ENCODE measurements around the gene KANK4.

KANK4 gene

GRCh38 chr1:62325681-62326080 is 6.4 kb upstream of the KANK4 start:
- H3K27ac Mint-ChIP-seq = no peak overlapping the region
- H3K9me3 Mint-ChIP-seq = no peaks in the 10 kb centered on the region
- H3K4me3 Mint-ChIP-seq = no peak overlapping the region
- peaks cover 9% of the 10 kb centered on the region for H3K27me3 Mint-ChIP-seq
- no peaks in the 10 kb centered on the region for H3K36me3 Mint-ChIP-seq (ENCODE audit: low read depth)
- peaks cover 5% of the 10 kb centered on the region for H3K4me1 Mint-ChIP-seq (ENCODE audit: low read depth)
- intact Hi-C loops (cut with micrococcal nuclease) = no loop called here

- H3K27ac Mint-ChIP-seq = no peak overlapping the region
- no peak overlapping the region for H3K4me3 Mint-ChIP-seq
- H3K4me1 Mint-ChIP-seq (ENCODE audit: low read depth) = peaks cover 5% of the 10 kb centered on the region
- H3K9me3 Mint-ChIP-seq = no peaks in the 10 kb centered on the region
- peaks cover 15% of the 10 kb centered on the region for H3K27me3 Mint-ChIP-seq
- H3K36me3 Mint-ChIP-seq (ENCODE audit: low read depth) = no peaks in the 10 kb centered on the region
- intact Hi-C loops (cut with micrococcal nuclease) = no loop called here
Measured at GRCh38 chr1:62325081-62325480, 5.8 kb upstream of the KANK4 start.

- intact Hi-C loops (cut with micrococcal nuclease) = no loop called here
- Mint-ChIP-seq H3K36me3 (ENCODE audit: low read depth) (no peaks in the 10 kb centered on the region), H3K9me3 (no peaks in the 10 kb centered on the region), H3K27me3 (peaks cover 42% of the 10 kb centered on the region), H3K4me1 (ENCODE audit: low read depth) (peaks cover 5% of the 10 kb centered on the region), H3K27ac (no peak overlapping the region), H3K4me3 (no peak overlapping the region)
Measured at GRCh38 chr1:62321446-62321845, 2.2 kb upstream of the KANK4 start.

- no peak overlapping the region for H3K4me3 Mint-ChIP-seq
- peaks cover 42% of the 10 kb centered on the region for H3K27me3 Mint-ChIP-seq
Measured at GRCh38 chr1:62318320-62318755, 896 bp downstream of the KANK4 start.

GRCh38 chr1:62317021-62317768 is 2.0 kb downstream of the KANK4 start:
- intact Hi-C loops (cut with micrococcal nuclease) = no loop called here
- Mint-ChIP-seq H3K27ac (no peak overlapping the region), H3K27me3 (peaks cover 42% of the 10 kb centered on the region)

More at GRCh38 chr1:62318320-62318755, 896 bp downstream of the KANK4 start:
- Mint-ChIP-seq H3K27ac (no peak overlapping the region), H3K4me1 (ENCODE audit: low read depth) (peaks cover 5% of the 10 kb centered on the region), H3K9me3 (no peaks in the 10 kb centered on the region), H3K36me3 (ENCODE audit: low read depth) (no peaks in the 10 kb centered on the region)
- intact Hi-C loops (cut with micrococcal nuclease) = no loop called here

GRCh38 chr1:62316135-62316534 is 3.1 kb downstream of the KANK4 start:
- intact Hi-C loops (cut with micrococcal nuclease) = no loop called here
- peaks cover 37% of the 10 kb centered on the region for H3K27me3 Mint-ChIP-seq
- H3K4me1 Mint-ChIP-seq (ENCODE audit: low read depth) = peaks cover under 1% of the 10 kb centered on the region
- no peak overlapping the region for H3K27ac Mint-ChIP-seq
- no peak overlapping the region for H3K4me3 Mint-ChIP-seq
- H3K9me3 Mint-ChIP-seq = no peaks in the 10 kb centered on the region
- H3K36me3 Mint-ChIP-seq (ENCODE audit: low read depth) = no peaks in the 10 kb centered on the region

More at GRCh38 chr1:62317021-62317768, 2.0 kb downstream of the KANK4 start:
- H3K36me3 Mint-ChIP-seq (ENCODE audit: low read depth) = no peaks in the 10 kb centered on the region
- no peak overlapping the region for H3K4me3 Mint-ChIP-seq
- H3K4me1 Mint-ChIP-seq (ENCODE audit: low read depth) = peaks cover 5% of the 10 kb centered on the region
- no peaks in the 10 kb centered on the region for H3K9me3 Mint-ChIP-seq

- no peaks in the 10 kb centered on the region for H3K9me3 Mint-ChIP-seq
- H3K36me3 Mint-ChIP-seq (ENCODE audit: low read depth) = no peaks in the 10 kb centered on the region
- no peak overlapping the region for H3K27ac Mint-ChIP-seq
- intact Hi-C loops (cut with micrococcal nuclease) = no loop called here
- H3K27me3 Mint-ChIP-seq = peaks cover 30% of the 10 kb centered on the region
- H3K4me3 Mint-ChIP-seq = no peak overlapping the region
- no peaks in the 10 kb centered on the region for H3K4me1 Mint-ChIP-seq (ENCODE audit: low read depth)
Measured at GRCh38 chr1:62315387-62315786, 3.8 kb downstream of the KANK4 start.

- H3K4me1 Mint-ChIP-seq (ENCODE audit: low read depth) = no peaks in the 10 kb centered on the region
- H3K4me3 Mint-ChIP-seq = no peak overlapping the region
- H3K9me3 Mint-ChIP-seq = no peaks in the 10 kb centered on the region
- H3K36me3 Mint-ChIP-seq (ENCODE audit: low read depth) = no peaks in the 10 kb centered on the region
- no peak overlapping the region for H3K27ac Mint-ChIP-seq
- peaks cover 23% of the 10 kb centered on the region for H3K27me3 Mint-ChIP-seq
- intact Hi-C loops (cut with micrococcal nuclease) = no loop called here
Measured at GRCh38 chr1:62314454-62315350, 4.5 kb downstream of the KANK4 start.

GRCh38 chr1:62312698-62313097 is 6.5 kb downstream of the KANK4 start:
- H3K36me3 Mint-ChIP-seq (ENCODE audit: low read depth) = no peaks in the 10 kb centered on the region
- H3K27me3 Mint-ChIP-seq = peaks cover 7% of the 10 kb centered on the region
- intact Hi-C loops (cut with micrococcal nuclease) = no loop called here
- H3K27ac Mint-ChIP-seq = no peak overlapping the region
- H3K4me1 Mint-ChIP-seq (ENCODE audit: low read depth) = no peaks in the 10 kb centered on the region
- no peak overlapping the region for H3K4me3 Mint-ChIP-seq
- H3K9me3 Mint-ChIP-seq = no peaks in the 10 kb centered on the region

GRCh38 chr1:62311473-62311943 is 7.7 kb downstream of the KANK4 start:
- no peaks in the 10 kb centered on the region for H3K4me1 Mint-ChIP-seq (ENCODE audit: low read depth)
- H3K4me3 Mint-ChIP-seq = no peak overlapping the region
- intact Hi-C loops (cut with micrococcal nuclease) = no loop called here
- no peaks in the 10 kb centered on the region for H3K9me3 Mint-ChIP-seq
- peaks cover 1% of the 10 kb centered on the region for H3K27me3 Mint-ChIP-seq
- no peak overlapping the region for H3K27ac Mint-ChIP-seq
- H3K36me3 Mint-ChIP-seq (ENCODE audit: low read depth) = no peaks in the 10 kb centered on the region

GRCh38 chr1:62309906-62310305 is 9.3 kb downstream of the KANK4 start:
- intact Hi-C loops (cut with micrococcal nuclease) = no loop called here

GRCh38 chr1:62308606-62309005 is 10.6 kb downstream of the KANK4 start:
- Mint-ChIP-seq H3K27ac (no peak overlapping the region), H3K36me3 (ENCODE audit: low read depth) (no peaks in the 10 kb centered on the region), H3K27me3 (peaks cover 1% of the 10 kb centered on the region), H3K9me3 (no peaks in the 10 kb centered on the region), H3K4me1 (ENCODE audit: low read depth) (no peaks in the 10 kb centered on the region), H3K4me3 (no peak overlapping the region)
- intact Hi-C loops (cut with micrococcal nuclease) = no loop called here

More at GRCh38 chr1:62309906-62310305, 9.3 kb downstream of the KANK4 start:
- Mint-ChIP-seq H3K4me3 (no peak overlapping the region), H3K36me3 (ENCODE audit: low read depth) (no peaks in the 10 kb centered on the region), H3K27me3 (peaks cover 1% of the 10 kb centered on the region), H3K9me3 (no peaks in the 10 kb centered on the region), H3K27ac (no peak overlapping the region), H3K4me1 (ENCODE audit: low read depth) (no peaks in the 10 kb centered on the region)

- H3K4me3 Mint-ChIP-seq = no peak overlapping the region
Measured at GRCh38 chr1:62307895-62308492, 11.2 kb downstream of the KANK4 start.

GRCh38 chr1:62307446-62307845 is 11.8 kb downstream of the KANK4 start:
- no peaks in the 10 kb centered on the region for H3K36me3 Mint-ChIP-seq (ENCODE audit: low read depth)
- H3K4me3 Mint-ChIP-seq = no peak overlapping the region
- peaks cover 1% of the 10 kb centered on the region for H3K27me3 Mint-ChIP-seq
- H3K27ac Mint-ChIP-seq = no peak overlapping the region
- H3K4me1 Mint-ChIP-seq (ENCODE audit: low read depth) = no peaks in the 10 kb centered on the region
- H3K9me3 Mint-ChIP-seq = no peaks in the 10 kb centered on the region
- intact Hi-C loops (cut with micrococcal nuclease) = no loop called here

More at GRCh38 chr1:62307895-62308492, 11.2 kb downstream of the KANK4 start:
- peaks cover 1% of the 10 kb centered on the region for H3K27me3 Mint-ChIP-seq
- H3K4me1 Mint-ChIP-seq (ENCODE audit: low read depth) = no peaks in the 10 kb centered on the region
- H3K36me3 Mint-ChIP-seq (ENCODE audit: low read depth) = no peaks in the 10 kb centered on the region
- H3K9me3 Mint-ChIP-seq = no peaks in the 10 kb centered on the region
- intact Hi-C loops (cut with micrococcal nuclease) = no loop called here
- H3K27ac Mint-ChIP-seq = no peak overlapping the region

Measured in dendritic cell treated with granulocyte-macrophage colony-stimulating factor and Interleukin-4, amounts not matched to agents 40 ng/mL and 50 ng/mL, for 4 days (primary cell).